Measurements from ENCODE around the gene EIF3F.
"Not testable (repeated sequence)": the region's sequence is repeated elsewhere in the genome, so short reads cannot be mapped to it uniquely, and the experiment has no call there.

EIF3F gene

GRCh38 chr11:7987560-7987883 is 385 bp downstream of the EIF3F start:
- DNase-seq (ENCODE audit: low spot score) = not testable (repeated sequence)

GRCh38 chr11:7994581-7995278 is 7.6 kb downstream of the EIF3F start:
- no peak for DNase-seq (ENCODE audit: low spot score)

- no peak for DNase-seq (ENCODE audit: low spot score)
Measured at GRCh38 chr11:7999795-8000194, 12.7 kb downstream of the EIF3F start.

GRCh38 chr11:8000390-8000789 is 13.3 kb downstream of the EIF3F start:
- DNase-seq (ENCODE audit: low spot score) = no peak

GRCh38 chr11:8002676-8003075 is 15.5 kb downstream of the EIF3F start:
- DNase-seq (ENCODE audit: low spot score) = no peak

- DNase-seq (ENCODE audit: low spot score) = no peak
Measured at GRCh38 chr11:8003187-8003586, 16.1 kb downstream of the EIF3F start.

- DNase-seq (ENCODE audit: low spot score) = no peak
Measured at GRCh38 chr11:8004008-8004407, 16.9 kb downstream of the EIF3F start.

- no peak for DNase-seq (ENCODE audit: low spot score)
Measured at GRCh38 chr11:8005556-8005955, 18.4 kb downstream of the EIF3F start.

- peak; percentile 79 for DNase-seq (ENCODE audit: low spot score)
Measured at GRCh38 chr11:8006349-8006977, 19.3 kb downstream of the EIF3F start.

- no peak for DNase-seq (ENCODE audit: low spot score)
Measured at GRCh38 chr11:8008212-8008611, 21.1 kb downstream of the EIF3F start.

GRCh38 chr11:8009856-8010255 is 22.7 kb downstream of the EIF3F start:
- no peak for DNase-seq (ENCODE audit: low spot score)

GRCh38 chr11:8011371-8011770 is 24.2 kb downstream of the EIF3F start:
- DNase-seq (ENCODE audit: low spot score) = no peak

GRCh38 chr11:8011981-8012444 is 24.9 kb downstream of the EIF3F start:
- no peak for DNase-seq (ENCODE audit: low spot score)

- no peak for DNase-seq (ENCODE audit: low spot score)
Measured at GRCh38 chr11:8013833-8014232, 26.7 kb downstream of the EIF3F start.

GRCh38 chr11:8015753-8016239 is 28.7 kb downstream of the EIF3F start:
- no peak for DNase-seq (ENCODE audit: low spot score)

- DNase-seq (ENCODE audit: low spot score) = no peak
Measured at GRCh38 chr11:8016440-8016839, 29.3 kb downstream of the EIF3F start.

- no peak for DNase-seq (ENCODE audit: low spot score)
Measured at GRCh38 chr11:8017071-8017470, 29.9 kb downstream of the EIF3F start.

GRCh38 chr11:8017894-8018483 is 30.9 kb downstream of the EIF3F start:
- no peak for DNase-seq (ENCODE audit: low spot score)

- DNase-seq (ENCODE audit: low spot score) = peak; percentile 68
Measured at GRCh38 chr11:8018484-8019313, 31.6 kb downstream of the EIF3F start.

GRCh38 chr11:8019314-8020243 is 32.4 kb downstream of the EIF3F start:
- no peak for DNase-seq (ENCODE audit: low spot score)

- DNase-seq (ENCODE audit: low spot score) = no peak
Measured at GRCh38 chr11:8020244-8020597, 33.1 kb downstream of the EIF3F start.

All from cerebellar cortex (tissue), 1 donor.